MG63 (cell line): Measurements from ENCODE around the gene XPO5. TPM values are rescaled to one million over a fixed set of nuclear protein-coding genes. Genes with fewer than 3 reads are reported as not detected.
"Not testable (repeated sequence)": the region's sequence is repeated elsewhere in the genome, so short reads cannot be mapped to it uniquely, and the experiment has no call there.

Experiments
- DNase-seq: peaks from one replicate; pipeline ENCODE4 v3.0.0-alpha.2; 2020
- H3K27me3 ChIP-seq: fragments of 250-450 bp; sonication (Bioruptor Pico); 2 replicates; pipeline ENCODE4 v1.5.1; 2020; ENCODE audit warnings: mild to moderate bottlenecking, moderate library complexity
- H3K36me3 ChIP-seq: fragments of 250-450 bp; sonication (Bioruptor Pico); 2 replicates; pipeline ENCODE4 v1.5.1; 2020; ENCODE audit warnings: mild to moderate bottlenecking, moderate library complexity
- H3K4me3 ChIP-seq: fragments of 250-450 bp; sonication (Bioruptor Pico); 2 replicates; pipeline ENCODE4 v1.5.1; 2020; ENCODE audit warnings: mild to moderate bottlenecking, moderate library complexity
- H3K9me3 ChIP-seq: fragments of 250-450 bp; sonication (Bioruptor Pico); 2 replicates; pipeline ENCODE4 v1.5.1; 2020; ENCODE audit warnings: mild to moderate bottlenecking, moderate library complexity
- total RNA-seq: library from RNA; depleted of rRNA; stranded (reverse); fragments of >200 nt; shearing (Covaris generic); gene quantifications from 2 replicates; pipeline ENCODE4 v1.2.3, GENCODE V29; 2014; ENCODE audit warnings: low replicate concordance

The XPO5 gene
- total RNA-seq, 1 experiment from 2014 or later, result 35.7 TPM

GRCh38 chr6:43509142-43509983, 66.5 kb downstream of the XPO5 start:
- no peaks in the 10 kb centered on the region for H3K27me3 ChIP-seq
- no peak for DNase-seq
- no peaks in the 10 kb centered on the region for H3K9me3 ChIP-seq
- no peaks in the 10 kb centered on the region; the same call in 1 of the 2 replicates for H3K36me3 ChIP-seq
- no peak overlapping the region; the same call in 1 of the 2 replicates for H3K4me3 ChIP-seq

- Histone ChIP-seq H3K9me3 (no peaks in the 10 kb centered on the region), H3K4me3 (no peak overlapping the region), H3K36me3 (no peaks in the 10 kb centered on the region; the same call in 1 of the 2 replicates), H3K27me3 (no peaks in the 10 kb centered on the region)
- no peak for DNase-seq
Measured at GRCh38 chr6:43508481-43509141, 67.2 kb downstream of the XPO5 start.

GRCh38 chr6:43506667-43507471, 69.0 kb downstream of the XPO5 start:
- peak; percentile 39 for DNase-seq
- no peaks in the 10 kb centered on the region for H3K27me3 ChIP-seq
- H3K9me3 ChIP-seq, result no peaks in the 10 kb centered on the region
- H3K36me3 ChIP-seq, result no peaks in the 10 kb centered on the region
- no peak overlapping the region for H3K4me3 ChIP-seq

GRCh38 chr6:43506171-43506570, 69.7 kb downstream of the XPO5 start:
- Histone ChIP-seq H3K4me3 (no peak overlapping the region), H3K27me3 (no peaks in the 10 kb centered on the region)
- DNase-seq, result no peak

GRCh38 chr6:43505718-43506117, 70.1 kb downstream of the XPO5 start:
- Histone ChIP-seq H3K27me3 (no peaks in the 10 kb centered on the region), H3K9me3 (no peaks in the 10 kb centered on the region), H3K4me3 (no peak overlapping the region), H3K36me3 (no peaks in the 10 kb centered on the region)
- DNase-seq, result no peak

More at GRCh38 chr6:43506171-43506570, 69.7 kb downstream of the XPO5 start:
- Histone ChIP-seq H3K9me3 (no peaks in the 10 kb centered on the region), H3K36me3 (no peaks in the 10 kb centered on the region)

- H3K4me3 ChIP-seq, result no peak overlapping the region
- H3K36me3 ChIP-seq, result no peaks in the 10 kb centered on the region
- DNase-seq, result no peak
- H3K27me3 ChIP-seq, result no peaks in the 10 kb centered on the region
- H3K9me3 ChIP-seq, result no peaks in the 10 kb centered on the region
Measured at GRCh38 chr6:43504756-43505593, 70.9 kb downstream of the XPO5 start.

- no peak for DNase-seq
- H3K27me3 ChIP-seq, result no peaks in the 10 kb centered on the region
- H3K9me3 ChIP-seq, result no peaks in the 10 kb centered on the region
- H3K4me3 ChIP-seq, result no peak overlapping the region
- H3K36me3 ChIP-seq, result no peaks in the 10 kb centered on the region
Measured at GRCh38 chr6:43503443-43503842, 72.4 kb downstream of the XPO5 start.

- Histone ChIP-seq H3K9me3 (no peaks in the 10 kb centered on the region), H3K4me3 (no peak overlapping the region), H3K27me3 (no peaks in the 10 kb centered on the region), H3K36me3 (no peaks in the 10 kb centered on the region)
- DNase-seq, result no peak
Measured at GRCh38 chr6:43502666-43503065, 73.2 kb downstream of the XPO5 start.

- Histone ChIP-seq H3K36me3 (no peaks in the 10 kb centered on the region), H3K9me3 (no peaks in the 10 kb centered on the region), H3K4me3 (no peak overlapping the region), H3K27me3 (no peaks in the 10 kb centered on the region)
- no peak for DNase-seq
Measured at GRCh38 chr6:43500921-43501320, 74.9 kb downstream of the XPO5 start.

GRCh38 chr6:43499028-43499815, 76.6 kb downstream of the XPO5 start:
- Histone ChIP-seq H3K9me3 (no peaks in the 10 kb centered on the region), H3K36me3 (no peaks in the 10 kb centered on the region), H3K27me3 (no peaks in the 10 kb centered on the region), H3K4me3 (no peak overlapping the region)
- no peak for DNase-seq

GRCh38 chr6:43498291-43498690, 77.5 kb downstream of the XPO5 start:
- not testable (repeated sequence) for H3K9me3 ChIP-seq, H3K4me3 ChIP-seq, H3K36me3 ChIP-seq, DNase-seq, H3K27me3 ChIP-seq

- Histone ChIP-seq H3K4me3 (no peak overlapping the region), H3K36me3 (no peaks in the 10 kb centered on the region), H3K27me3 (no peaks in the 10 kb centered on the region), H3K9me3 (no peaks in the 10 kb centered on the region)
- DNase-seq, result no peak
Measured at GRCh38 chr6:43497689-43498088, 78.1 kb downstream of the XPO5 start.

- no peaks in the 10 kb centered on the region for H3K9me3 ChIP-seq
- no peak for DNase-seq
Measured at GRCh38 chr6:43497129-43497396, 78.8 kb downstream of the XPO5 start.

GRCh38 chr6:43496370-43497128, 79.3 kb downstream of the XPO5 start:
- no peak for DNase-seq
- H3K4me3 ChIP-seq, result no peak overlapping the region
- H3K9me3 ChIP-seq, result no peaks in the 10 kb centered on the region
- no peaks in the 10 kb centered on the region for H3K36me3 ChIP-seq
- no peaks in the 10 kb centered on the region for H3K27me3 ChIP-seq

More at GRCh38 chr6:43497129-43497396, 78.8 kb downstream of the XPO5 start:
- no peaks in the 10 kb centered on the region for H3K27me3 ChIP-seq
- no peak overlapping the region for H3K4me3 ChIP-seq
- H3K36me3 ChIP-seq, result no peaks in the 10 kb centered on the region

GRCh38 chr6:43495409-43495941, 80.4 kb downstream of the XPO5 start:
- Histone ChIP-seq H3K4me3 (no peak overlapping the region), H3K9me3 (no peaks in the 10 kb centered on the region), H3K27me3 (no peaks in the 10 kb centered on the region), H3K36me3 (no peaks in the 10 kb centered on the region)
- no peak for DNase-seq
